Right renal cortex interstitium (tissue), 3 donors: ENCODE data around the gene CAMK2A. TPM values are rescaled to one million over a fixed set of nuclear protein-coding genes. Genes with fewer than 3 reads are reported as not detected.

Source experiments
- DNase-seq, 3 donors: peaks; one replicate each; pipeline ENCODE4 v3.0.0-alpha.2; 2013; ENCODE audit warnings: low read depth in 3 of 3, low spot score in 2 of 3
- polyA plus RNA-seq, 3 donors: library from polyadenylated mRNA; unstranded; fragments of 120-200 nt; gene quantifications; one replicate each; pipeline ENCODE4 v1.2.1, GENCODE V29; 2013; ENCODE audit not compliant: insufficient read length in 3 of 3

The CAMK2A gene
- polyA plus RNA-seq, 3 donors, result 2.5 to 4.4 (median 2.5) TPM

DNA sequence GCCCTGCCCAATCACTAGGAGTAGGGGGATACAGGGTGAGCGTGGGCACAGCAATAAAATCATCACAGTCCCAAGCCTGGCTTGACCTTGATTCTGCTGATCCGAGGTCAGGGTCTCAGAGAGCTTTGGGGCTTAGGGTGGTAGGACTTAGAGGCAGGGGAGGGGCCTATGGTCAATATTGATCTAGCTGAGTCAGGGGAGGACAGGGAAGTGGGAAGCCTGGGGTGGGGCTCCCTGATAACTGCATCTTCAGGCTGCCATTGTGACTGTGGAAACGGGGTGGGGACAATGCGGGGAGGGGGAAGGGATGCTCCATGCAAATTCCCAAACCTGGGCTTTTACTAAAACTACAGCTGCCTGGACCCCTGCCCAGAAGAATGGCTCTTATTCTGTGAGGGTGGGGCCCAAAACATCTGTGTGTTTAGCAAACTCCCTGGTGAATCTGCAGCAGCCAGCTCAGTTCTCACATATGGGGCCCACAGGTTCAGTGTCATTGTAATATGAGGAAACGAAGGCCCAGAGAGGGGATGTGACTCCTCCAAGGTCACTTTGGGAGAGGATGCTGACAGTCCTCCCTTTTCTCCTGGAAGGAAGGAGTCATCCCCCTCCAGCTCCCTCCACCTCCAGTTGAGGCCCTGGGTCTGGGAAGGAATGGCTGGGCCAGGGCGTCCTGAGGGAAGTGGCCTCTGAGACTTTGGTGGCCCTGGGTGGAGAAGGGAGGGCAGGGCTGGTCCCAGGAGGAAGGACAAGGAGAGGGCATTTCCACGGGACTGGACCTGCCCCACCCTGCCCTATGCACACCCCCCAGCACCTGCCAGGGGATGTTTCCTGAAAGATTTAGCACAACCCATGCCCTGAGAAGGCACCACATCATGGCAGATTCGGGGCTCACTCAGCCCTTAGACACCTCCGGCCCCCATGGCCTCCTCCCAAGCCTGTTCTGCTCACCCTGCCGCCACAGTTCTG is 73.3 kb downstream of the CAMK2A start:
- DNase-seq, result no peak

DNA sequence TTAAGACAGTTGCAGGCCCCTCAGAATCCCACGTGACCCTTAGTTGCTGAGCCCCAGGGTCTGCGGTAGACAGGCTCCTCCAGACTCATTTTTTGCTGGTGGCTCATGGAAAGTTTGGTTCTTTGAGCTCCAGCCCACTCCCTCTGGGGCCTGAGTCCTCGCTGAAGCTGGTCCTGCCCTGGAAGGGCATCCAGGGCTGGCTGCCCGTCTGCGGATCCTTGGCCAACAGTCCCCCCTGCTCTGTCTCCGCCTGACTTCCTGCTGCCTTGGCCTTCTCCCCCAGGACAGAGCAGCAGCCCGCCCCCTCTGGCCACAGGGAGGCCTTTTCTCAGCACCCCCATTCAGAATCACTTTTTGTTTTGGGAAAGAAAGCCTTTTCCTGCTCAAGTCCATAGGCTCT is 75.3 kb downstream of the CAMK2A start:
- no peak for DNase-seq

DNA sequence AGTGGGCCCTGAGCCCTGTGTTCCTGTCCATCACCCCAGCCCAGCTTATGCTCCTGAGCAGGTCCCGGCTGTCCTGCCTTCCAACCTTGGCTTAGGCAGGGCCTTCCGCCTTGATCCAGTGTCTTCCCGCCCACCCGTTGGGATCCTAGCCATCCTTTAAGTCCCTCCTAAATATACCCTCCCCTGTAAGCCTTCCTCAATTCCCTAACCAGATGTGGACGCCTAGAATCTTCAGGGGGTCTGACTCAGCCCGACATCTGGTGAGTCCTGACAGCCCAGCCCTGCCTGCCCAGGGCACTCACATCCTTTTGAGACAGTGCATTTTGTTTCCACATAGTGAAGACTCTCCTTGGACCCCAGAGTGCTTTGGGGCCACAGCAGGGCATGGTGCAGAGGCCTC is 76.0 kb downstream of the CAMK2A start:
- DNase-seq, result no peak

DNA sequence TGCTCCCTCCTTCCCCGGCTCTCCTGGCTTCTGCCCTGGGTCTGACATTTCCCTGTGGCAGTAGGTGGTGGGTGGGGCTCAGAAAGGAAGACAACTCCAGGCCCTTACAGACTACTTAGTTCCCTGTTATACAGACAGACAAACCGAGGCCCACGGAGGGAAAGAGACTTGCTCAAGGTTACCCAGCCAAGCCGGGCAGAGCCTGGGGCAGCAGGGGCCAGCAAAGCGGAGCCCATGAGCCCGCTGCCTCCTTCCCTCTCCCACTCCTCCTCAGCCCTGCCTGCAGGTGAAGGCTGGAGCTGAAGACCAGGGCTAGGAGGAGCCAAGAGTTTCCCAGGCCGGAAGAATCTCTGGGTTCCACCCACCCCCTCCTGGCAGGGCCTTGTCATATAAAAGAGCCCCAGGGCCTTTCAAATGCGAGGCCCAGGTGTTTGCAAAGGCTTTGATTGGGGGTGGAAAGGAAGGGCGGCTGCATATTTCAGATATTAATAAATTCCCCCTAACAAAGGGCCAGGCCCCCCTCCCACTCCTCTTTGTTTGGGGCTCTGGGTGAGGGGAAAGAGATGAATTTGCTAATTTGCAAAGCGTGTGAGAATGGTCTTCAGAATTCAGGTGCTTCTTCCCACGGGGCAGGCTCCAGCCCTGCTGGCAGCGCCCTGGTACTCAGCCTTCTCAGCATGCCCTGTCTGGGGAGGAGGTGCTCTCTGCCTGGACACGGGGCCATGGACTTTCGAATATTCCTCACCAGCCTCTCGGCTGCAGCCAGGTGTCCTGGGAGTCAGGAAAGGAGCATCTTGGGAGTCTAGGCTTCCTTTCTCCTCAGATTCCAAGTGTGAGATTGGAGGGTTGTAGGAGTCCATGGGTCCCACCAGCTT is 78.2 kb downstream of the CAMK2A start:
- DNase-seq, result no peak

DNA sequence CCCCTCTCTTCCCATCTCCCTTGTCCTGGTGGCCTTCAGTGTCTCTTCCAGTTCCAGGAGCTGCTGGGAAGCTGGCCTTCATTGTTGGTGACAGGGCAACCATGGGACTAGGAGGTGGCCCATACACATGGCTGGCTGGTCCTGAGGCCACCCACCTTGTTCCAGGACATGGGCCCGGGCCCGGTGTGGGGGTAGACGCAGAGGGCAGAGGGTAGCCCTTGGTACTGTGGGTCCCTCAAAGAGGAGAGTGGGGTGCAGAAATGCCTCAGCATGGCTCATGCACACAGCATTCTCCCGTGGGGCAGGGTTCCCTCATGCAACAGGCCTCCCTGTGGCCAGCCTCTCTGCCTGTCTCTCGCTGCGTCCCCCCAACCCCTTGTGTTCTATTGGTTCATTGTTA is 78.9 kb downstream of the CAMK2A start:
- no peak for DNase-seq

DNA sequence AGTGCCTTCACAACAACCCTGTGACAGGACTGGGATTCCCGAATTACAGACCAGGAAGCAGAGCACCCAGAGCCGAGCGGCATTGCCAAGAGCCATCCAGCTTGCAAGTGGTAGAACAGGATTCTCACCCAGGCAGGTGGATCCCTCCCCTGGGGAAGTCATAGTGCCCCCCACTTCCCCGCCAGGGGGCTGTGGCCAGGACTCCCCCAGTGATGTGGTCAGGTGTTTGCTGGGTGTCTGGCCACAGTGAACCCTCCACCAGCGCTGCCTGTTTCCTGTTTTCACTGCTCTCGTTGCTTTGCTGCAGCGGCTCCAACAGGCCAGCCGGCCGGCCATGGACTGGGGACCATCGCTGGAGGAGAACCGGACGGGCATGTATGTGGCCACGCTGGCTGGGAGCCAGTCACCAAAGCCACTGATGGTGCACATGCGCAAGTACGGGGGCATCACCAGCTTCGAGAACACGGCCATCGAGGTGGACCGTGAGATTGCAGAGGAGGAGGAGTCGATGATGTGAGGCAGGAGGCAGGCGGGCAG is 80.4 kb downstream of the CAMK2A start:
- DNase-seq, result no peak

DNA sequence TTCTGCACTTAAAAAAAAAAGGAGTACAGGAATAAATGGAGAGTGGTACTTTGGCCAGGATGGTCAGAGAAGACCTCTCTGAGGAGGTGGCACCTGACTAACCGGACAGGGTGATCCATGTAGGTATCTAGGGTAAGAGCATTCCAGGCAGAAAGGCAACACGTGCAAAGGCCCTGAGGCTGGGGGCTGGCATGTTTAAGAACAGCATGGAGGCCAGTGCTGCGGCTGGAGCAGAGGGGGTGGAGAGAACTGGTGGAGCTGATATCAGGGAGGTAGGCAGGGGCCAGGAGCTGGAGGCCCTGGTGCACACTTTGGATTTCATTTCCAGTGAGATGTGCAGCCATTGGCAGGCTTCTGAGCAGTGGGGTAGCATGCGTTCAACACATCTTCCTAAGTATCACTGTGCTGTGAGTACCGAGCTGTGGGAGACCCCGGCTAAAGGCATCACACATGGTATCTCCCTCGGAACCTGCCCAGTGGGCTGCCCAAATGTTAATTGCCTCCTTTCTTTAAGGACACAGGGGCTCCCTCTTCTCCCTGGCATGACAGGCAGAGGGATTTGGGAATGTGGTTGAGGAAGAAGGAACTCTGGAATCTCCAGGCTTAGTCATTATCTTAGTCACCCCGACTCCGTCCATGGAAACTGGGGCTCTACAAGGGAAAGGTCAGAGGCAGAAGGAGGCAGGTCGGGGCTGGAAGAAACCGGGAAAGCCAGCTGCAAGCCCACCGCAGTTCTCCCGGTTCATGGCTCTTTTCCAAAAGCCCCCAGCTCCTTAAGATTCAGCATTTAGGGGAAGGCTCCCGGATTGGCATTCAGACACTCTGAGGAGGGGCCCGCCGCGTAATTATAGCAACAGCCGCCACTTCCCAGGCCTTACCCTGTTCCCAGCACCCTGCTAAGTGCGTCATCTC is 81.1 kb downstream of the CAMK2A start:
- DNase-seq, result no peak

DNA sequence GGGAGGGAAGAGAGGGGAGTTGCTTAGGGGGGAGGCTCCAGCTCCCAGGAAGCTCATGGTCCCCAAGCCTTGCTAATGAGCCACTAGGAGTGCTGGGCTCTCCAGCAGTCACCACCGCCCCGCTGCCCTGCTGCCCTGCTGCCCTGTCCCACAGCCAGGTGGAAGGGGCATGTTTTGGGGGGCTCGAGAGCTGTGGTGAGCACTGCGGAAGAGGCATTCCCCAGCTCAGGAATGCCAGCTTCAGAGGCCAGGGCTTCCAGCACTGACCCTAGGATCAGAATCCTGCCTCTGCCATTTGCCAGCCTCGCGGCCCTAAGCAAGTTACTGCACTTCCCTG is 82.8 kb downstream of the CAMK2A start:
- DNase-seq, result no peak

DNA sequence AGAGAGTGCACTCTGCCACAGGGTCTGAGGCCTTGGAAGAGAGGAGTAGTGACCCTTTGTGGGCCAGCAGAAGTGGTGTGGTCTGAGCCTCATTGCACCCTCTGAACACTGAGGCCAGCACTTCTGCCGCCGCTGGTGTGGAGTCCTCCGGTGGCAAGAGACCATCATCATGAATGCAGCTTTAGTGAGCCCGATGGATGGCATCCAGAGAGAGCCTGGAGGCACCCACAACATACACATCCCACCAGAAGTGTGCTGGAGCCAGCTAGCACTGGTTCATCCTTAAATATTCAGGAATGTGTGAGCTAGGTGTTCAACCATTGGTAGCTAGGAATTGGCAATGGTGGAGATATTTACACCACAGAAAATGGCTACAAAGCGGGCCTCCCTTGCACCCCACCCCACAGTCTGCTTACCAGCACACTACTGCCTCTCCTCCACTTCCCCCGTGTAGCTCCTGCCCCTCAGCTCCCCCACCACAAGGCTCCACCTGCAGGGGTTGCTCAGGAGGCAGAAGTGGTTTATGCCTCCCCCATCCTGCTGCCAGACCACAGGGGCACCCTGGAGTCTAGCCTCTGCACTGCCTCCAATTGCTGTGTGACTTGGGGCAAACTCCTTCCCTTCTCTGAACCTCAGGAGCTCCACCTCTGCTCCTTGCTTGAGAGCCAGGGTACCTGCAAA is 83.3 kb downstream of the CAMK2A start:
- DNase-seq, result no peak

DNA sequence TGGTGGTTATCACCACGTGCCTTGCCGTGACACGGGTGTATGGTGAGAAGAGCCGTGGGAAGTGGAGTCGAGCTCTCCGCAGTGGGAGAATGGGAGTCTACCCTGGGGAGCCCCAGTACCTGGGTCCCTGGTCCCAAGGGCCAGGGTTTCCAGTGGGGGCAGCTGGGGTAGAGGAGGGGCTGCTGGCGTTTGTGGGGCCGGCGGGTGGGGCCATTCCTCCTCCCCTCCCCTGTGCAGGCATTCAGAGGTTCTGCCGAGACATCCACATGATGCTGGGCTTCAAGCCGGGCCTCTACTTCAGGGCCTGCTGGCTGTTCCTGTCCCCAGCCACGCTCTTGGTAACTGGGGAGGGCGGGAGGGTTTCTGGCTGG is 85.0 kb downstream of the CAMK2A start:
- no peak for DNase-seq

DNA sequence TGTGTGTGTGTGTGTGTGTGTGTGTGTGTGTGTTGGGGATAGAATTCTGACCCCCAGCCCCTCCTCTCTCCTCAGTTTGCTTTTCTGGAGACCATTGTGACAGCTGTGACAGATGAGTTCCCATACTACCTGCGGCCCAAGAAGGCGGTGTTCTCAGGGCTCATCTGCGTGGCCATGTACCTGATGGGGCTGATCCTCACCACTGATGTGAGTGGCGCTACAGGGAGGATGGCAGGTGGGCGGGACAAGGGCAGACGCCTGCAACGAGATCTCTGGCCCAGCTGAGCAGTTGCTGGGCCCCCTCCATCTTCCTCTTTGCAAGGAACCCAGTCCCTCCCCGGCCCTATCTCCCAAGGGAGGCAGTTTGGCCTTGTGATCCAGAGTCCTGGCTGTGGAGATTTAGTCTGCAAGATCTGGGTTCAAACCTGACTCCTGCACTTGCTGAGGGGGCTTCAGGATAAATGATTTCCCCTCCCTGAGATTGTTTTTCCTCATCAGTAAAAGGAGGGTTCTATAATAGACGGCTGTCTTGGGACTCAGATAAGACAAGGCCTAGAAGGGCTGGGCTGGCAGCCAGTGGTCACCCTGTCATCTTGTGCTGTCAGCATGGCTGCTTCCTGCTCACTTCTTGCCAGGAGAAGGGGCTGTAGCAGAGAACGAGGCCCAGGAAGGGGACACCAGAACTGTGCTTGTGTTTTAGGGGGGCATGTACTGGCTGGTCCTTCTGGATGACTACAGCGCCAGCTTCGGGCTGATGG is 85.6 kb downstream of the CAMK2A start:
- DNase-seq, result no peak

DNA sequence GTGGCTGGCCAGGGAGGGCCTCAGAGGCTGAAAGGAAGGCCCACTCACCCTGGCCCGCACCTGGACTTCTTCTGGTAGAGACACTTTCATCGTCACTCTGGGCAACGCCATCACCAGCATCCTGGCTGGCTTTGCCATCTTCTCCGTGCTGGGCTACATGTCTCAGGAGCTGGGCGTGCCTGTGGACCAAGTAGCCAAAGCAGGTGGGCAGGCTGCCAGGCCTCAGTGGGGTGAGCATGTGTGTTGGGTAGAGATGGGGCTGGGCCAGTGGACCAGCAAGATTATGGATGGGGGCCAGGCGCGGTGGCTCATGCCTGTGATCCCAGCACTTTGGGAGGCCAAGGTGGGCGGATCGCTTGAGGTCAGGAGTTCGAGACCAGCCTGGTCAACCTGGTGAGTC is 87.1 kb downstream of the CAMK2A start:
- DNase-seq, result no peak

DNA sequence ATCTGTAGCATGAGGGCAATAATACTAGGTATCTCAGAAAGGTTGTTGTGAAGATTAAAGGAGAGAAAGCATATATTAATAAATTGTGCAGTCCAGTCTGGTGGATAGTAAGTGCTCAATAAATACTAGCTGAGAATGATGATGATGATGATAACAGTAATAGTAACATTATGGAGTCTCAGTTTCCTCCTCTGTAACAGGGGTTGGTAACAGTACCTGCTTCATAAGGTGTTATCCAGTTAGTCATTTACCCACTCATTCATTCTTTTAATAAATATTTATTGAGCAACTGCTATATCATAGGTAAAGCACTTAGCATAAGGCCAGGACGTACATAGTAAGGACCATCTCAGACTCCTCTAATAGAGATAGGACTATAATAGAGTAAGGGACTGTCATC is 92.1 kb downstream of the CAMK2A start:
- DNase-seq, result no peak

DNA sequence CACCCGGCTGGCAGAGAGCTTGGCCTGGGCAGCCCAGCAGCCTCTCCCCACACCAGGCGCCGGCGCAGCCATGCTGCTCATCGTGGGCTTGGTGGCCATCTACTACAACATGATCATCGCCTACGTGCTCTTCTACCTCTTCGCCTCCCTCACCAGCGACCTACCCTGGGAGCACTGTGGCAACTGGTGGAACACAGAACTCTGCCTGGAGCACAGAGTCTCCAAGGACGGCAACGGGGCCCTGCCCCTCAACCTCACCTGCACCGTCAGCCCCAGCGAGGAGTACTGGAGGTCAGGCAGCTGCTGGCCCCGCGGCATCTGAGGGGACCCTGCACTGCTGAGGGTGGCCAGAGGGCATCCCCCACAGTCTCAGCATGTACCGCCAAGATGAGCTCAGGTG is 92.6 kb downstream of the CAMK2A start:
- DNase-seq, result no peak

DNA sequence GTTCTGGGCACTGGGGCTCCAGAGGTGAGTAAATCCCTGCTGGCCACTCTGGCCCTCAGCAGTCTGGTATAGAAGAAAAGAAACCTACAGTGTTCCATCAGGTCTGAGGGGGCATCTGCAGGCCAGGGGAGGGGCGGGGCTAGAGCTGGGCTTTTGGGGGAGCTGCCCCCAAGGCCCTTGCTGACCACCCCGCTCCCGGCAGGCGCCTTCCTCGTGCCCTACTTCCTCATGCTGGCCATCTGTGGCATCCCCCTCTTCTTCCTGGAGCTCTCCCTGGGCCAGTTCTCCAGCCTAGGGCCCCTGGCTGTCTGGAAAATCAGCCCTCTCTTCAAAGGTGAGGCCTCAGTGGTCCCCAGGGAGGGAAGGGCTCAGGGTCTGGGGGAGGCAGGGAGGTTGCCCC is 93.1 kb downstream of the CAMK2A start:
- no peak for DNase-seq

DNA sequence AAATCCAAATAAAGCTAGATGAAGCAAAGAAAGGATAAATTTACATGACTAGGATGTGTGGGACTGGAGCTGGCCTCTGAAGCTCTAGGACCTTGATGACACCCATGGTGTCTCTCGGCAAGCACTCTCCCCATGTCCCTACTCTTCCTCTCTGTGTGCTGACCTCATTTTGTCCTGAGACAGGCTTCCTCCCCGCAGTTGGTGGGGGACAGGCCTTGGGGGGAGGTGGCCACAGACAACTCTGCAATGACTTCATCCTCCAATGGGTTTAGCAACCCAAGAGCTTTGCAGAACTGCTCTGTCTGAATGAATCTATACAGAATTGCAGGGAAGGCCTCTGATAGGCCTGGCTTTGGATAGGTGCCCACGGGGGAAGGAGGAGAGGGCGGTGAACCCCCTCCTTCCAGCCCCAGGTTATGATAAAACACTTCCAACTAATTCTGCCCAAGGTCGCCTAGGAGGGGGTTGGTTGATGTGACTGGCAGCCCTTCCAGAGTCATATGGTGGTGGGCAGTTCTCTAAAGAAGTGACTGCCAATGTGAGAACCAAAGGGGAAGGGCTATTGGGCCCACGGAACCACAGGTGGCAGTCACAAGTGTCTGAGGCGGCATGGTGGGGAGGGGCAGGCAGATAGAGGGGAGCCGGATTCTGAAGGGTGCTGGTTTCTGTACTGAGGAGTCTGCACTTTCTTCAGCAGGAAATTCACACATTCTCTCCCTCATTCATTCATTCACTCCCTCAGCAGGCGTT is 93.7 kb downstream of the CAMK2A start:
- DNase-seq, result no peak

DNA sequence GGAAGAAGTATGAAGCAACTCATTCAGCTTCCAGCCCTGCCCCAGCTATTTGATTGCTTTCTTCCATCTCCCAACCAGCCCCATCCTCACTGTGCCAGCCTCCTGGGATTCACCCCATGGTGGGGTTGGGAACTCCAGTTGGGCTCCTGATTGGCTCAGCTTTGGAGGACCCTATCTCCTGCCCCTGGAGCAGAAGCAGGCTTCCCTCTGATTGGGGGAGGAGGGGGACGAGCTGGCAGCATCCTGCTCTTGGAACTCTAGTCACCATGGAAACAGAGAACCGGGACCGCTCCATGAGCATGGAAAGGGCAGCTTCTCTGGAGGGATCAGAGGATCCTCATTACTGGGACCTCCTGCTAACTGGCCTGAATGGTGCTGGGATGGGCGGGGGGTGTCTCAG is 97.1 kb downstream of the CAMK2A start:
- DNase-seq, result no peak

DNA sequence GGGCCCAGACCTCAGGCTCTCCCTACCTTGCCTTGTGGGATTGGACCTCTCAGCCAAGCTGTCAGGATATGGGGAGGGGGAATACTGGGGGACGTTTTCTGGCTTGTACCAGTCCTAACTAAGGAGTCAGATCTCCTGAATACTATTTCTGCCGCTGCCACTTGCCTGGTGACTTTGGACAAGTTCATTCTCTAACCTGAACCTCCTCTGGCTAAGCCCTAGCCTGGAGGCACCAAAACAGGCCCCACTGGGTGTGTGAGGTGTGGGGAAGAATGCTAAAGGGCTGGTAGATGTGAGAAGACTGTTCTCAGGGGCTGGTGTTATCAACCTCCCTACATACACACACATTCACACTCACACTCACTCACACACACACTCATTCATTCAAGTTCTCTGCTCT is 98.6 kb downstream of the CAMK2A start:
- DNase-seq, result no peak
